Measurements from ENCODE around the gene SNAP23.

- TF ChIP-seq CTCF (IDR thresholded peaks at IDR 0.05; ENCODE audit: low read length), result no peak
- TF ChIP-seq EZH2phosphoT487 (IDR thresholded peaks at IDR 0.05; ENCODE audit: low read length), result no peak
These were observed 34.2 kb upstream of the SNAP23 start for GRCh38 chr15:42461261-42461660.
